Measurements from ENCODE around the gene SUSD1.

The SUSD1 gene

DNA sequence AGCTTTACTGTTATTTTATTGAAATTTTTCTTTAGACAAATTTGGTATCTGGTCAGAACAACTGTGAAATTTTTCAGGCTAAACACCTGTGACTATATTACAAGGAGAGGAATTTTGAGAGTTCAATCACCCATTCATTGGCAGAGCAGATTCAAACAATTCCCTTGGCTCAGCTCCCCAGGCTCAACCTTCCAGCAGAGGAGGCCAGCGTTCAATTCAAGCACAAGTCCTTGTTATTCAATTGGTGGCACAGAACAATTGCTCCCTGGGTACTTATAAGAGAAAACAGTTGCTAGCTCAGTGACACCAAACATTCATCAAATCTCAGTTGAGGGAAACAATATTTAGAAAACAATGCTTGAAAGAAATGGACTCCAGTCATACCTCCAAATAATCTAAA, 83.3 kb downstream of the SUSD1 start:
- Histone ChIP-seq H3K27ac (no peak overlapping the region), H3K36me3 (peaks cover 6 to 85% (median 37%) of the 10 kb centered on the region in 11 experiments; a peak in 17 of 22 replicates), H3K4me1 (peaks cover 0 to 5% (median 0%) of the 10 kb centered on the region in 10 experiments; a peak in 1 of 20 replicates), H3K4me3 (no peak overlapping the region), H3K4me2 (no peak overlapping the region), H3K9me3 (replicated peaks in 1 of 11) (no peaks in the 10 kb centered on the region), H4K20me1 (no peaks in the 10 kb centered on the region), H3K27me3 (no peaks in the 10 kb centered on the region), H3K9ac (peak overlapping the region in 1 of 11 experiments; percentile 28; a peak in 1 of 22 replicates)
- TF ChIP-seq Cebpa-rat (IDR thresholded peaks at IDR 0.05), result no peak

DNA sequence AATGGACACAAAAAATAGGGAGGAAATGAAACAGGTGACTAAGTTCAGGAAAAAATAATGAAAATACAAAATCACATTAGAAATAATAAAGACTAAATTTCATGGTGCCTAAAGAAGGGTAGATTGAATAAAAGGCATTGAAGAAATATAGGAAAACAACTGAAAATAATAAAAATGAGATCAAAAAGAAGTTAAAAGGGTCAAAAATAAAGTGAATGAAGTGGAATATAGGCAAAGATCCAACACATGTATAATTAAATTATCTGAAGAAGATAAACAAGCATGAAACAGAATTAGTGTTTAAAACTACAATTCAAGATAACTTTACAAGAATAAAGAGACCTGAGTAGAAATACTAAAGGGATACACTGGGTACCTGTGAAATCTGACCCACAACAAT, 87.6 kb downstream of the SUSD1 start:
- no peak overlapping the region for H3K27ac ChIP-seq
- peaks cover 0 to 80% (median 26%) of the 10 kb centered on the region in 11 experiments; a peak in 18 of 22 replicates for H3K36me3 ChIP-seq
- H3K9me3 ChIP-seq (replicated peaks in 1 of 11), result no peaks in the 10 kb centered on the region
- no peak overlapping the region for H3K9ac ChIP-seq
- no peaks in the 10 kb centered on the region for H4K20me1 ChIP-seq
- no peak overlapping the region for H3K4me3 ChIP-seq
- TF ChIP-seq Cebpa-rat (IDR thresholded peaks at IDR 0.05), result no peak
- no peak overlapping the region for H3K4me2 ChIP-seq
- H3K4me1 ChIP-seq, result no peaks in the 10 kb centered on the region
- H3K27me3 ChIP-seq, result no peaks in the 10 kb centered on the region

DNA sequence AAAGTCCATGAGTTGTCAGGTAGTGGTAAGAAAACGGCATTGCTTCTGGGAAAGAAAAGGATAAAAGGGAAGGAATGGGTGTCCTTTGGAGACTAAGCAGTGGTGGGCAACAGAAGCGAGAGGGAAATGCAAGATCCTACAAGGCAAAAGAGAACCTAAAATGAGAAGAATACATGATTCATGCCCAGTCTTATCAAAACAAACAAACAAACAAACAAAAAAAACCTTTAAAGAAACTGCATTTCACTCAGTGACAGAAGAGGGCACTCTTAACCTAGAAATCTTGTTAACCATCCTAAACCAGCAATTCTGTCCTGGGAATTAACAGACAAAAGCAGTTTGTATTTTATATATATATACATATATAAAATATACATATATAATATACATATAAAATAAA, 88.5 kb downstream of the SUSD1 start:
- H4K20me1 ChIP-seq, result no peaks in the 10 kb centered on the region
- no peak overlapping the region for H3K27ac ChIP-seq
- no peaks in the 10 kb centered on the region for H3K4me1 ChIP-seq
- H3K4me3 ChIP-seq, result no peak overlapping the region
- no peak overlapping the region for H3K4me2 ChIP-seq
- no peaks in the 10 kb centered on the region for H3K27me3 ChIP-seq
- TF ChIP-seq Cebpa-rat (IDR thresholded peaks at IDR 0.05), result no peak
- H3K9ac ChIP-seq, result no peak overlapping the region
- H3K9me3 ChIP-seq (replicated peaks in 1 of 11), result no peaks in the 10 kb centered on the region
- H3K36me3 ChIP-seq, result peaks cover 0 to 80% (median 26%) of the 10 kb centered on the region in 11 experiments; a peak in 18 of 22 replicates

DNA sequence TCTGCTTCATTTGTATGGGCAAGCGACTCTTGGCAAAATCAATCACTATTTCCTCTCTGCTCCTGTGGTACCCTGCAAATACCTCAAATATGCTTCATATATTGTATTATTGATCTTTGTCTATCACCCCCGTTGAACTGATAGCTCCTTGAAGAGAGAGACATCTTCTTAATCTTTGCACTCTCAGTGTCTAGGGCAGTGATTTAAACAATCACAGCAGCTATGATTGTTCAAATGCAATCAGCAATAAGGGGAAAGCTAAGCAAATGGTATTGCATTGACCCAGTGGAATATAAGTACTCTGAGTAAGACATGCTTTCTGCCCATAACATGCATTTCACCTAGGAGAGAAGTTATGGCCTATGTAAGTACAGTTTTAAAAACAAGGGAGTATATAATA, 90.2 kb downstream of the SUSD1 start:
- no peak overlapping the region for H3K4me2 ChIP-seq
- H3K4me1 ChIP-seq, result no peaks in the 10 kb centered on the region

DNA sequence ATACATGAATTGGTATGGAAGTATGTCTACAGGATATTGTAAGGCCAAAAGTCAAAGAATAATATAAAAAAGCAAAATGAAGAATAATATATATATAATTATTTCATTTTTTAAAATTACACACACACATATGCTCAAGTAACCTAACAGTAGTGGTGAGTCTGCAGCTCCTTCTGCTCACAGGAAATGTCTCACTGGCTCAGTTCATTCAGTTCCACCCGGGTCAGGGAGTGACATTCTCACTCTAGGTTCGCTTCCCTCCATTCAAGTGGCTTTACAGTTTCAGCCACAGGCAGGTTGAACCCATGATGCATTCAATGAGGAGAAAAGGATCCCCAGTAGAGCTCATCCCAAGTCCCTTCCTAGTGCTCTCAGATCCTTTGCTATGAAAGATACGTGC, 90.8 kb downstream of the SUSD1 start:
- no peaks in the 10 kb centered on the region for H3K9me3 ChIP-seq (replicated peaks in 1 of 11)
- H3K4me1 ChIP-seq, result peaks cover 0 to 3% (median 0%) of the 10 kb centered on the region in 10 experiments; a peak in 2 of 20 replicates
- TF ChIP-seq Cebpa-rat (IDR thresholded peaks at IDR 0.05), result no peak
- H3K4me2 ChIP-seq, result no peak overlapping the region
- H3K36me3 ChIP-seq, result peaks cover 5 to 87% (median 38%) of the 10 kb centered on the region in 11 experiments; a peak in 21 of 22 replicates
- no peak overlapping the region for H3K9ac ChIP-seq
- no peaks in the 10 kb centered on the region for H4K20me1 ChIP-seq
- H3K4me3 ChIP-seq, result no peak overlapping the region
- no peak overlapping the region for H3K27ac ChIP-seq
- no peaks in the 10 kb centered on the region for H3K27me3 ChIP-seq

More for the DNA sequence above, 90.2 kb downstream of the SUSD1 start:
- Histone ChIP-seq H3K27me3 (no peaks in the 10 kb centered on the region), H4K20me1 (no peaks in the 10 kb centered on the region), H3K9ac (no peak overlapping the region; a peak in 1 of 22 replicates), H3K4me3 (no peak overlapping the region), H3K36me3 (peaks cover 0 to 85% (median 35%) of the 10 kb centered on the region in 11 experiments; a peak in 19 of 22 replicates), H3K27ac (no peak overlapping the region), H3K9me3 (replicated peaks in 1 of 11) (no peaks in the 10 kb centered on the region)
- no peak for TF ChIP-seq Cebpa-rat (IDR thresholded peaks at IDR 0.05)

DNA sequence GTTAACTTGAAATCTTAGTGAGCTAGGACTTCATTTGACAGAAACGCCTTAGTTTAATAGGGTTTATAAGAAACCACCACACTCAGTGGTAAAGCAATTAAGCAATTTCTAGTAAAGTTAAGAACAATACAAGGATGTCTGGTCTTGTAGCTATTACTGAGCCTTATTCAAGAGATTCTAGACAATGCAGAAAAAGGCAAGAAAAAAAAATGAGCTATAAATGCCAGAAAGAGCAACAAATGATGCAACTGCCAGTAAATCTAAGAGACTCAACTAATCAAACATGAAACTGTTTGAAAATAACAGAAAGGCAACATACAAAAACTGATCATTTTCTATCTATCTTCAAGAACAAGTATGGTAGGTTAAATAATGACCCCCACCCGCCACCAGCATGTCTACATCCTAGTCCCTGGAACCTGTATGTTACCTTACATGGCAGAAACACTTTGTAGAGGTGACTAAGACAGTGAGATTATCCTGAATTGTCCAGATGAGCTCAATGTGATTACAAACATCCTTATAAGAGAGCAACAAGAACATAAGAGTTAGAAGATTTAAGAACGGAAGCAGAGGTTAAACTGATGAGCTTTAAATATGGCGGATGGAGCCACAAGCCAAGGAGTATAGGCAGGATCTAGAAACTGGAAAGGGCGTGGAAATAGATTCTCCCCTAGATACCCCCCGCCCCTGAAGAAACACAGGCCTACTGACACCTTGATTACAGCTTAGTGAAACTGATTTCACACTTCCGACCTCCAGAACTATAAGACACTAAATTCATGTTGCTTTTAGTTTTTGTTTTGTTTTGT, 93.0 kb downstream of the SUSD1 start:
- TF ChIP-seq Cebpa-rat (IDR thresholded peaks at IDR 0.05), result no peak
- no peak overlapping the region for H3K27ac ChIP-seq
- no peak overlapping the region for H3K9ac ChIP-seq
- no peaks in the 10 kb centered on the region for H3K27me3 ChIP-seq
- 0 out of 22 replicates have a peak, but pooled peaks cover 0 to 3% (median 0%) of the 10 kb centered on the region in 11 experiments for H4K20me1 ChIP-seq
- no peaks in the 10 kb centered on the region for H3K9me3 ChIP-seq (replicated peaks in 1 of 11)
- H3K4me3 ChIP-seq, result no peak overlapping the region
- H3K36me3 ChIP-seq, result peaks cover 10 to 76% (median 39%) of the 10 kb centered on the region in 11 experiments; a peak in 21 of 22 replicates
- no peak overlapping the region for H3K4me2 ChIP-seq
- H3K4me1 ChIP-seq, result peaks cover 0 to 25% (median 10%) of the 10 kb centered on the region in 10 experiments; a peak in 16 of 20 replicates

DNA sequence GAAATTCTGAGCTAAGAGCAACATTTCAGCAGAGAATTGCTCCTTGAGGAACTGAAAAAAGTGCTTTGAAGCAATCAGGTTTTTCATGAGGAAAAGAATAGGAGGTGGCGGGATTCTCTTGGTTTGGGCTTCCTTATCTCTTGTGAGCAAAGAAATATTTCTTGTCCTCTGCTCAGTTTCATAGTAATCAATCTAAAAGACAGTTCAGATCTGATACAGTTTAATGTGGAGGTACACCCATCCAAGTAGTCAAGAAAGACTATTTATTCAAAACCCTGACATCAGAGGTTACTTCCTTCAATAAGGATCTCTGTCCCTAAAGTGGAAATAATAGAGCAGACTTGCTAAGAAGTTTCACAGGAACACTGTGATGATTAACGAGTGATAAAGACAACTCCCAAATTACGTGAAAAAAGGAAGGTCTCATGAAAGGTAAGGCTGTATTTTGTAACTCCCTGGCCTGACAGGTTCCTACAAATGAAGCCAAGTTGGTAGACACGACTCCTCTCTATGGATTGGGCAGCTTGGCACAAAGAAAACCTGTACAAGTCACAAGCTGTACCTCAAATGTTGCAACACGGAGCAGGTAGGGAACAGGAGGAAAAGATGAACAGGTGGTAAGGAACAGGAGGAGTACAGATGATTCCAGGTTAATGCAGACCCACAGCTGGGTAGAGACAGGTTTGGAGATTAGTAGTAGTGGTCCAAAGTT, 94.1 kb downstream of the SUSD1 start:
- no peaks in the 10 kb centered on the region for H3K9me3 ChIP-seq (replicated peaks in 1 of 11)
- H3K4me1 ChIP-seq, result peaks cover 0 to 36% (median 13%) of the 10 kb centered on the region in 10 experiments; a peak in 16 of 20 replicates
- 0 out of 22 replicates have a peak, but pooled peaks cover 0 to 3% (median 0%) of the 10 kb centered on the region in 11 experiments for H4K20me1 ChIP-seq
- H3K27me3 ChIP-seq, result no peaks in the 10 kb centered on the region
- no peak overlapping the region for H3K27ac ChIP-seq
- no peak overlapping the region for H3K4me3 ChIP-seq
- H3K4me2 ChIP-seq, result no peak overlapping the region
- TF ChIP-seq Cebpa-rat (IDR thresholded peaks at IDR 0.05), result no peak
- peaks cover 10 to 83% (median 40%) of the 10 kb centered on the region in 11 experiments; a peak in 21 of 22 replicates for H3K36me3 ChIP-seq
- H3K9ac ChIP-seq, result no peak overlapping the region

DNA sequence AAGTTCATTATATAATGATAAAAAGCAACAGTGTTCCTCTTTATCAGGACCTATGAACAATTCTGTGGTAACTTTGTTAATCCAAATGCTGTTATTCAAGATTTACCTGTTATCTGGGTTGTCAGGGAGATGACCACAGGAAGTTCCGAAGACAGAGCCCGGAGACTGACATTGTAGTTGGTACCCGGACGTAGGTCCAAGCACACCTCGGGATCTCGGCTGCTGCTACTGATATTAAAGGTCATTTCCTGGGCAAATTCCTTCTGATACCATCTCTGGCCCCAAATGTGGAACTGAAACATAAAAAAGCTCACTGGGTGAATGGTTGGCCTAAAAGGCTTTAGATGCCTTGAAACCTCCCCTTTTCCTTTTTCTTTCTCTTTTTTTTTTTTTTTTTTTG, 96.7 kb downstream of the SUSD1 start:
- TF ChIP-seq Cebpa-rat (IDR thresholded peaks at IDR 0.05), result no peak
- no peak overlapping the region for H3K9ac ChIP-seq
- peak overlapping the region in 1 of 11 experiments; percentile 32; a peak in 3 of 22 replicates for H3K27ac ChIP-seq
- H3K4me2 ChIP-seq, result peak overlapping the region in 9 of 11 experiments; percentile 8 to 76 (median 28); a peak in 10 of 22 replicates
- peaks cover 5 to 60% (median 23%) of the 10 kb centered on the region in 10 experiments; a peak in 19 of 20 replicates for H3K4me1 ChIP-seq
- no peaks in the 10 kb centered on the region for H3K9me3 ChIP-seq (replicated peaks in 1 of 11)
- H4K20me1 ChIP-seq, result peaks cover 0 to 3% (median 0%) of the 10 kb centered on the region in 11 experiments; a peak in 1 of 22 replicates
- H3K36me3 ChIP-seq, result peaks cover 10 to 72% (median 25%) of the 10 kb centered on the region in 11 experiments; a peak in 20 of 22 replicates
- H3K4me3 ChIP-seq, result no peak overlapping the region
- no peaks in the 10 kb centered on the region for H3K27me3 ChIP-seq

DNA sequence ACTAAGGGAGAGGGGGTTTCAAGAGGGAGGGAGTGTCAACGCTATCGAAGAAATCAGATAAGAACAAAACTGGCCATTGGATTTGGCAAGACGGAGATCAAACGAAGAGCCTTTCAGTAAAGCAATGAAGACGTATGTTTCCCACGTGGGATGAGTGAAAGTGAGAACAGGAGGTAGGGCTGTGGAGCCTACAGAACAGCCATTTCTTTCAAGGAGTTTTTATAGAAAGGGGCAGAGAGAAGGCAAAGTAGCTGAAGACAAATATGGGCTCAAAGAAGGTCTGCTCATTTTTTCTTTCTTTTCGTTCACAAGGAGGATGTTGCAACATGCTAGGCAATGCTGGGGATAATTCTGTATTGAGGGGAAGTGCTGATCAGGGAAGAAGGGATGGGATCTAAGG, 98.3 kb downstream of the SUSD1 start:
- H3K4me1 ChIP-seq, result peaks cover 11 to 74% (median 30%) of the 10 kb centered on the region in 10 experiments; a peak in 19 of 20 replicates
- peak overlapping the region in 4 of 11 experiments; percentile 20 to 76 (median 61); a peak in 7 of 22 replicates for H3K4me2 ChIP-seq
- peaks cover 0 to 4% (median 0%) of the 10 kb centered on the region in 11 experiments; a peak in 1 of 22 replicates for H4K20me1 ChIP-seq
- no peak; a peak in 1 of 22 replicates for TF ChIP-seq Cebpa-rat (IDR thresholded peaks at IDR 0.05)
- H3K27me3 ChIP-seq, result no peaks in the 10 kb centered on the region
- no peak overlapping the region for H3K4me3 ChIP-seq
- H3K36me3 ChIP-seq, result peaks cover 0 to 65% (median 19%) of the 10 kb centered on the region in 11 experiments; a peak in 19 of 22 replicates
- H3K9ac ChIP-seq, result peak overlapping the region in 1 of 11 experiments; percentile 20; a peak in 1 of 22 replicates
- no peak overlapping the region for H3K27ac ChIP-seq
- H3K9me3 ChIP-seq (replicated peaks in 1 of 11), result no peaks in the 10 kb centered on the region
